HFFc6 (cell line): ENCODE data around the gene SLC22A1. TPM values are rescaled to one million over a fixed set of nuclear protein-coding genes. Genes with fewer than 3 reads are reported as not detected.

Source experiments
- DNase-seq: peaks from one replicate; pipeline ENCODE4 v3.0.0-alpha.2; 2018
- H3K27ac Mint-ChIP-seq: 2 replicates; pipeline ENCODE4 v1.8.0; 2020; ENCODE audit warnings: mild to moderate bottlenecking, mixed read lengths
- H3K27me3 Mint-ChIP-seq: 2 replicates; pipeline ENCODE4 v1.8.0; 2021; ENCODE audit warnings: mild to moderate bottlenecking, moderate library complexity, mixed read lengths; ENCODE audit not compliant: insufficient read depth
- H3K36me3 Mint-ChIP-seq: 2 replicates; pipeline ENCODE4 v1.8.0; 2021; ENCODE audit warnings: low read depth, mixed read lengths
- H3K4me1 Mint-ChIP-seq: 2 replicates; pipeline ENCODE4 v1.8.0; 2020; ENCODE audit warnings: low read depth, mixed read lengths
- H3K4me3 Mint-ChIP-seq: 2 replicates; pipeline ENCODE4 v1.8.0; 2020; ENCODE audit warnings: mild to moderate bottlenecking, moderate library complexity, mixed read lengths
- H3K9me3 Mint-ChIP-seq: 2 replicates; pipeline ENCODE4 v1.8.0; 2020; ENCODE audit warnings: mild to moderate bottlenecking, mixed read lengths
- CTCF ChIP-seq: fragments of 200-600 bp; sonication (generic); IDR thresholded peaks from 2 replicates; pipeline ENCODE4 v1.5.0; 2021; ENCODE audit warnings: antibody characterized with exemption, mild to moderate bottlenecking
- total RNA-seq, 6 experiments: library from RNA; stranded (reverse); fragmentation: NEBNext Ultra II Directional; extraction: Animal tissue kit (Norgen Biotek cat#: 25700); gene quantifications; 2 replicates in 1 of 6; 3 replicates in 5 of 6; pipeline ENCODE4 v1.2.3, GENCODE V29; 2021

Gene SLC22A1
- total RNA-seq, 6 experiments from 2014 or later, result 0.12 to 0.33 (median 0.21) TPM; not detected in 2

GRCh38 chr6:160128125-160128683 lies 6.6 kb downstream of the SLC22A1 start:
- Mint-ChIP-seq H3K27me3 (peaks cover 8% of the 10 kb centered on the region), H3K36me3 (peaks cover 8% of the 10 kb centered on the region; the same call in 1 of the 2 replicates), H3K27ac (no peak overlapping the region)

DNA sequence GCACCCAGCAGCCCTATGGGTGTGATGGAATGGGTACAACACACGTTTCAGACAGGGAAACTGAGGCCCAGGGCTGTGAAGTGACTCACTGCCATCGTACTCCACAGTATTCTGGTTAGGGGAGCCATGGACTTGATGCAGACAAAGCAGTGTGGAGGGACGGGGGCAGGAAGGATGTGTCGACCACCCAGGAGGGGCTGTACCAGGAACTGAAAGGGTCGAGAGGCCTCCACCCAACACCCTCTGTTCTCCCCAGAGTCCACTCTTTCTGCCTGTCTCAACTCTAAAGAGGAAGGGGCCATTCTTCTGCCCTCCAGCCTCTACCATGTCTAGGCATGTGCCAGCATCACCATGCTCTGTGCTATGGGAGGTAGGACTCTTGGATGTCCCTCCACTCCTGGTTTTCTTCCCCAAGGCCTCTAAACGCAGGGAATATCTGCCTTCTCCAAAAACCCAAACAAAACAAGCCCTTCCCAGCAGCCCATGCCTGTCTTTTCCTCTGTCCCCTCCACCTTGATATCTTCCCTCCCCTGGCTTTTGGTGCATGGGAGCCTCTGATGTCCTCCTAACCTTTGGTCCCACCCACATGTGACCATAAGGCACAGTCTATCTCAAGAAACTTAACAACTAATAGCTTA lies 7.4 kb downstream of the SLC22A1 start:
- no peak overlapping the region for H3K27ac Mint-ChIP-seq
- TF ChIP-seq CTCF, result no peak
- no peak overlapping the region for H3K4me3 Mint-ChIP-seq
- no peaks in the 10 kb centered on the region for H3K9me3 Mint-ChIP-seq
- H3K36me3 Mint-ChIP-seq, result 0 out of 2 replicates have a peak, but pooled peaks cover under 1% of the 10 kb centered on the region
- H3K27me3 Mint-ChIP-seq, result peaks cover 2% of the 10 kb centered on the region; the same call in 1 of the 2 replicates
- H3K4me1 Mint-ChIP-seq, result peaks cover 21% of the 10 kb centered on the region
- no peak for DNase-seq

More at GRCh38 chr6:160128125-160128683, 6.6 kb downstream of the SLC22A1 start:
- Mint-ChIP-seq H3K4me1 (peaks cover 18% of the 10 kb centered on the region), H3K4me3 (no peak overlapping the region), H3K9me3 (no peaks in the 10 kb centered on the region)
- no peak for DNase-seq
- TF ChIP-seq CTCF, result no peak

GRCh38 chr6:160129881-160130615 lies 8.4 kb downstream of the SLC22A1 start:
- TF ChIP-seq CTCF, result no peak
- no peaks in the 10 kb centered on the region for H3K36me3 Mint-ChIP-seq
- peaks cover 1% of the 10 kb centered on the region; the same call in 1 of the 2 replicates for H3K27me3 Mint-ChIP-seq
- no peak overlapping the region for H3K27ac Mint-ChIP-seq
- H3K4me1 Mint-ChIP-seq, result peaks cover 21% of the 10 kb centered on the region
- no peak overlapping the region for H3K4me3 Mint-ChIP-seq
- no peak for DNase-seq
- no peaks in the 10 kb centered on the region for H3K9me3 Mint-ChIP-seq

DNA sequence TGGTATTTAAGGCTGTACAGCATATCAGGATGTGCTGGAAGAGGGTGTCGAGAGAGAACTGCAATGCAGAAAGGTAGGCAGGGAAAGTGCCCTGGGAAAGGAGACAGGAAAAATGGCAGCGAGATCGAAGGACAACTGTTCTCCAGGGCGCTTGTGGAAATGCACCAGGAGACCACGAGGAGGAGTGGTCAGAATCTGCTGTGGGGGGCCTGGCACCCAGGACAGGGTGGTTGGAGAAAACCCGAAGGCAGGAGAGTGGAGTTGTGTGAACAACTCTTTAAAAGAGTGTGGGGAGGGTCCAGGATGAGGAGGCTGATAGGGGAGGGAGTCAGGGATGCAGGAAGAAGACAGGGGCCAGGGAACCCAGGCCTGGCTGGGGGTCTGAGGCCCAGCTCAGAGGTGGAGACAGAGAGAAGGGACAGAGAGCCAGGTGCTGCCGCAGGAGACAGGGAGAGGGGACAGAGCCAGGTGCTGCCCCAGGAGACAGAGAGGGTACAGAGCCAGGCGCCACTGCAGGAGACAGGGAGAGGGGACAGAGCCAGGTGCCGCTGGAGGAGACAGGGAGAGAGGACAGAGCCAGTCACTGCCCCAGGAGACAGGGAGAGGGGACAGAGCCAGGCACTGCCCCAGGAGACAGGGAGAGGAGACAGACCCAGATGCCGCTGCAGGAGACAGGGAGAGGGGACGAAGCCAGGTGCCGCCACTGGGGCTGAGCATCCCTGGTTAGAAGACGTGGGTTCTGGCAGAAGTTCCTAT lies 9.3 kb downstream of the SLC22A1 start:
- peaks cover 2% of the 10 kb centered on the region; the same call in 1 of the 2 replicates for H3K27me3 Mint-ChIP-seq

More for the DNA sequence above, 9.3 kb downstream of the SLC22A1 start:
- no peaks in the 10 kb centered on the region for H3K36me3 Mint-ChIP-seq
- peaks cover 21% of the 10 kb centered on the region for H3K4me1 Mint-ChIP-seq
- H3K27ac Mint-ChIP-seq, result no peak overlapping the region
- no peak for DNase-seq
- H3K9me3 Mint-ChIP-seq, result no peaks in the 10 kb centered on the region
- TF ChIP-seq CTCF, result no peak
- no peak overlapping the region for H3K4me3 Mint-ChIP-seq
